ENCODE results near the gene CBX3. TPM values are rescaled to one million over a fixed set of nuclear protein-coding genes. Genes with fewer than 3 reads are reported as not detected.
"Not testable (repeated sequence)": the region's sequence is repeated elsewhere in the genome, so short reads cannot be mapped to it uniquely, and the experiment has no call there.

The CBX3 gene
- total and polyA plus RNA-seq, 9 donors, result 148 to 210 (median 183) TPM

GRCh38 chr7:26156451-26157420 is 44.8 kb upstream of the CBX3 start:
- Histone ChIP-seq H3K27me3 (ENCODE audit: control insufficient read depth, insufficient read depth, low read length) (peaks cover 49% of the 10 kb centered on the region), H3K36me3 (ENCODE audit: control insufficient read depth, insufficient read depth, low read length) (no peaks in the 10 kb centered on the region), H3K4me1 (ENCODE audit: control insufficient read depth, insufficient read depth, low read length) (peaks cover 2% of the 10 kb centered on the region), H3K9me3 (replicated peaks; ENCODE audit: control insufficient read depth, low read depth, low read length) (no peaks in the 10 kb centered on the region), H3K4me3 (ENCODE audit: low read length) (no peak overlapping the region), H3K27ac (ENCODE audit: low read length) (no peak overlapping the region)
- DNase-seq, result no peak
- 76% methylated on average over 13 of the region's 20 CpGs for WGBS (ENCODE audit: insufficient coverage)

DNA sequence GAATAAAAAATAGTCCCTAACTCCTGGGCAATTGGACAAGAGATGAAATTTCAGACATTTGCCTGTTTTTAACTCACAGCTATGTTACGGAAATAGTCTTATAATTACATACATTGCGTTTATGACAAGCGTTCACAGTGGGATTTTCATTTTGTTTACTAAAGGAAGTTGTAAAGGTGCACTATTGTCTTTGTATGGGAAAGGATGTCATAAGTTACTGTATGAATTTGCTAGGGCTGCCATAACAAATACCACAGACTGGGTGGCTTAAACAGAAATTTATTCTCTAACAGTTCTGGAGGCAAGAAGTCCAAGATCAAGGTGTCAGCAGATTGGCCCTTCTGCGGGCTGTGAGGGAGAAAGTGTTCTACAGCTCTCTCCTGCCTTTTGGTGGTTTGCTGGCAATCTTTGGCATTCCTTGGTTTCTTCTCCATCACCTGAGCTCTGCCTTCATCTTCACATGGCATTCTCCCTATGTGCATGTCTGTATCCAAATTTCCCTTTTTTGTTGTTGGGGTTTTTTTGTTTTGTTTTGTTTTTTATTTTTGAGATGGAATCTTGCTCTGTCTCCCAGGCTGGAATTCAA is 43.9 kb upstream of the CBX3 start:
- Histone ChIP-seq H3K36me3 (ENCODE audit: control insufficient read depth, insufficient read depth, low read length) (no peaks in the 10 kb centered on the region), H3K9me3 (replicated peaks; ENCODE audit: control insufficient read depth, low read depth, low read length) (no peaks in the 10 kb centered on the region), H3K27ac (ENCODE audit: low read length) (no peak overlapping the region), H3K4me1 (ENCODE audit: control insufficient read depth, insufficient read depth, low read length) (no peaks in the 10 kb centered on the region), H3K4me3 (ENCODE audit: low read length) (no peak overlapping the region), H3K27me3 (ENCODE audit: control insufficient read depth, insufficient read depth, low read length) (peaks cover 42% of the 10 kb centered on the region)
- DNase-seq, result no peak
- 56% methylated on average over 1 of the region's 4 CpGs for WGBS (ENCODE audit: insufficient coverage)

GRCh38 chr7:26159243-26159642 is 42.3 kb upstream of the CBX3 start:
- no peak overlapping the region for H3K27ac ChIP-seq (ENCODE audit: low read length)
- WGBS (ENCODE audit: insufficient coverage), result 68% methylated on average over 2 of the region's 2 CpGs

DNA sequence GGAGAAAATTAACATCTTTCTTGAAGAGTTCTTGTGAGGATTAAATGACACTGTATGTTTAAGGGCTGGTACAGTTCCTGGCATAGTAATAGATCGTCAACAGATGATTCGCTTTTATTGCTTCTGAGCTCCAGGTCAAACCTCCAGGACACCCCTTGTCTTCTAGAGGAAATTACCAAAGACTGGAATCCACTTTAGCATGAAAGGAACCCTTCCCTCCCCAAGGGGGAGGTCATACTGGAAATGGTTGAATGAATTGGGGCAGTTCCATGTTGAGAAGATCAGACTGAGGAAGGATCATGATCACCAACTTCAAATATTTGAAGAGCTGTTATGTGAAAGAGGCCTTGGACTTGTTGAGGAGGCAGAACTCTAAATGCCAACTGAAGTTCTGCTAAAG is 40.6 kb upstream of the CBX3 start:
- no peaks in the 10 kb centered on the region for H3K36me3 ChIP-seq (ENCODE audit: control insufficient read depth, insufficient read depth, low read length)
- no peaks in the 10 kb centered on the region for H3K9me3 ChIP-seq (replicated peaks; ENCODE audit: control insufficient read depth, low read depth, low read length)
- WGBS (ENCODE audit: insufficient coverage), result no CpG with 5 or more reads among the region's 2 CpGs
- no peak overlapping the region for H3K27ac ChIP-seq (ENCODE audit: low read length)
- no peaks in the 10 kb centered on the region for H3K4me1 ChIP-seq (ENCODE audit: control insufficient read depth, insufficient read depth, low read length)
- H3K4me3 ChIP-seq (ENCODE audit: low read length), result no peak overlapping the region
- peaks cover 9% of the 10 kb centered on the region for H3K27me3 ChIP-seq (ENCODE audit: control insufficient read depth, insufficient read depth, low read length)
- no peak for DNase-seq

More at GRCh38 chr7:26159243-26159642, 42.3 kb upstream of the CBX3 start:
- H3K27me3 ChIP-seq (ENCODE audit: control insufficient read depth, insufficient read depth, low read length), result peaks cover 26% of the 10 kb centered on the region
- H3K36me3 ChIP-seq (ENCODE audit: control insufficient read depth, insufficient read depth, low read length), result no peaks in the 10 kb centered on the region
- no peak overlapping the region for H3K4me3 ChIP-seq (ENCODE audit: low read length)
- DNase-seq, result no peak
- no peaks in the 10 kb centered on the region for H3K4me1 ChIP-seq (ENCODE audit: control insufficient read depth, insufficient read depth, low read length)
- H3K9me3 ChIP-seq (replicated peaks; ENCODE audit: control insufficient read depth, low read depth, low read length), result no peaks in the 10 kb centered on the region

- no CpG with 5 or more reads among the region's 2 CpGs for whole genome bisulfite sequencing (ENCODE audit: insufficient coverage)
- H3K36me3 ChIP-seq (ENCODE audit: control insufficient read depth, insufficient read depth, low read length), result no peaks in the 10 kb centered on the region
- no peak overlapping the region for H3K4me3 ChIP-seq (ENCODE audit: low read length)
- peaks cover 5% of the 10 kb centered on the region for H3K27me3 ChIP-seq (ENCODE audit: control insufficient read depth, insufficient read depth, low read length)
- no peaks in the 10 kb centered on the region for H3K4me1 ChIP-seq (ENCODE audit: control insufficient read depth, insufficient read depth, low read length)
- H3K27ac ChIP-seq (ENCODE audit: low read length), result no peak overlapping the region
- no peak for DNase-seq
- H3K9me3 ChIP-seq (replicated peaks; ENCODE audit: control insufficient read depth, low read depth, low read length), result no peaks in the 10 kb centered on the region
Measured at GRCh38 chr7:26162431-26162830, 39.1 kb upstream of the CBX3 start.

DNA sequence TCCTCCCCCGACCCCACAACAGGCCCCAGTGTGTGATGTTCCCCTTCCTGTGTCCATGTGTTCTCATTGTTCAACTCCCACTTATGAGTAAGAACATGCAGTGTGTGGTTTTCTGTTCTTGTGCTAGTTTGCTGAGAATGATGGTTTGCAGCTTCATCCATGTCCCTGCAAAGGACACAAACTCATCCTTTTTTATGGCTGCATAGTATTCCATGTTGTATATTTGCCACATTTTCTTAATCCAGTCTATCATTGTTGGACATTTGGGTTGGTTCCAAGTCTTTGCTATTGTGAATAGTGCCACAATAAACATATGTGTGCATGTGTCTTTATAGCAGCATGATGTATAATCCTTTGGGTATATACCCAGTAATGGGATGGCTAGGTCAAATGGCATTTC is 37.7 kb upstream of the CBX3 start:
- H3K4me3 ChIP-seq (ENCODE audit: low read length); H3K9me3 ChIP-seq (replicated peaks; ENCODE audit: control insufficient read depth, low read depth, low read length); H3K27ac ChIP-seq (ENCODE audit: low read length); H3K36me3 ChIP-seq (ENCODE audit: control insufficient read depth, insufficient read depth, low read length); H3K27me3 ChIP-seq (ENCODE audit: control insufficient read depth, insufficient read depth, low read length); H3K4me1 ChIP-seq (ENCODE audit: control insufficient read depth, insufficient read depth, low read length); DNase-seq: not testable (repeated sequence)
- whole genome bisulfite sequencing (ENCODE audit: insufficient coverage), result no CpG with 5 or more reads among the region's 1 CpG

GRCh38 chr7:26165950-26166683 is 35.4 kb upstream of the CBX3 start:
- Histone ChIP-seq H3K27ac (ENCODE audit: low read length) (no peak overlapping the region), H3K36me3 (ENCODE audit: control insufficient read depth, insufficient read depth, low read length) (no peaks in the 10 kb centered on the region), H3K9me3 (replicated peaks; ENCODE audit: control insufficient read depth, low read depth, low read length) (no peaks in the 10 kb centered on the region), H3K27me3 (ENCODE audit: control insufficient read depth, insufficient read depth, low read length) (no peaks in the 10 kb centered on the region), H3K4me3 (ENCODE audit: low read length) (no peak overlapping the region), H3K4me1 (ENCODE audit: control insufficient read depth, insufficient read depth, low read length) (no peaks in the 10 kb centered on the region)
- DNase-seq, result no peak
- 66% methylated on average over 6 of the region's 9 CpGs for WGBS (ENCODE audit: insufficient coverage)

DNA sequence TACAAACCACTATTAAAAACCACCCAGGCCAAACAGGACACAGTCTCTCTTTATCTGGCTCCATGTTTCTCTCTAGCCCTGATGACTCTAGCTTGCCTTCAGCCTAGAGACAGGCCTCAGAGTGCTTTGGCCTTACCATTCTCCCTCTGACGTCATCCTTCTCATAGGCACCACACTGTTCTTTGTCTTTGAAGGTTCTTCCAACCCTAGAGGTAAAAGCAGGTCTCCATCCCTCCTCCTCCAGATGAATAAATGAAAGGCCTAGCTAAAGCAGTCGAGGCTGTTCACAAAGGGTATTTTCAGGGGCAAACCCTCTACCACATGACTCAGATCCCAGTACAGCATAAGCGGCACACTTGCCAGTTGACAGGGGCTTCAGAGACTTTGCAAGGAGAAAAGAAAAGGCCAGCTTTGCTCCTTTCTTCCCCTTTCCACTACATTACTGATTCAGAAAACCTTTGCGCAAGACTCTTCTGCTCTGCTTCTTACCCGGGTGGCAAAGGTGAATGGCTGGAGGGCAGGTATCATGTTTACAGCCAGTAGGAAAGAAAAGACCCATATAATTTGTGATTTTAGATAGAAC is 34.8 kb upstream of the CBX3 start:
- no peak overlapping the region for H3K4me3 ChIP-seq (ENCODE audit: low read length)
- 77% methylated on average over 3 of the region's 5 CpGs for WGBS (ENCODE audit: insufficient coverage)
- H3K4me1 ChIP-seq (ENCODE audit: control insufficient read depth, insufficient read depth, low read length), result no peaks in the 10 kb centered on the region
- H3K27me3 ChIP-seq (ENCODE audit: control insufficient read depth, insufficient read depth, low read length), result no peaks in the 10 kb centered on the region
- no peak overlapping the region for H3K27ac ChIP-seq (ENCODE audit: low read length)
- no peak for DNase-seq
- H3K36me3 ChIP-seq (ENCODE audit: control insufficient read depth, insufficient read depth, low read length), result no peaks in the 10 kb centered on the region
- no peaks in the 10 kb centered on the region for H3K9me3 ChIP-seq (replicated peaks; ENCODE audit: control insufficient read depth, low read depth, low read length)

- no peaks in the 10 kb centered on the region for H3K4me1 ChIP-seq (ENCODE audit: control insufficient read depth, insufficient read depth, low read length)
- no peaks in the 10 kb centered on the region for H3K36me3 ChIP-seq (ENCODE audit: control insufficient read depth, insufficient read depth, low read length)
- whole genome bisulfite sequencing (ENCODE audit: insufficient coverage), result no CpG with 5 or more reads among the region's 3 CpGs
- no peak overlapping the region for H3K4me3 ChIP-seq (ENCODE audit: low read length)
- no peak overlapping the region for H3K27ac ChIP-seq (ENCODE audit: low read length)
- DNase-seq, result no peak
- no peaks in the 10 kb centered on the region for H3K9me3 ChIP-seq (replicated peaks; ENCODE audit: control insufficient read depth, low read depth, low read length)
- no peaks in the 10 kb centered on the region for H3K27me3 ChIP-seq (ENCODE audit: control insufficient read depth, insufficient read depth, low read length)
Measured at GRCh38 chr7:26167303-26167934, 34.1 kb upstream of the CBX3 start.
